Activated naive CD4-positive, alpha-beta T cell (primary cell): Measurements from ENCODE around the gene MPC1L.
A peak's percentile ranks its signal among the peaks of the same experiment; 100 is the strongest.
"Not testable (repeated sequence)": the region's sequence is repeated elsewhere in the genome, so short reads cannot be mapped to it uniquely, and the experiment has no call there.

Experiments used
- DNase-seq, 4 experiments: peaks; one replicate each; lab custom pipeline; 2025; lab: John Stamatoyannopoulos, UW

Gene MPC1L

DNA sequence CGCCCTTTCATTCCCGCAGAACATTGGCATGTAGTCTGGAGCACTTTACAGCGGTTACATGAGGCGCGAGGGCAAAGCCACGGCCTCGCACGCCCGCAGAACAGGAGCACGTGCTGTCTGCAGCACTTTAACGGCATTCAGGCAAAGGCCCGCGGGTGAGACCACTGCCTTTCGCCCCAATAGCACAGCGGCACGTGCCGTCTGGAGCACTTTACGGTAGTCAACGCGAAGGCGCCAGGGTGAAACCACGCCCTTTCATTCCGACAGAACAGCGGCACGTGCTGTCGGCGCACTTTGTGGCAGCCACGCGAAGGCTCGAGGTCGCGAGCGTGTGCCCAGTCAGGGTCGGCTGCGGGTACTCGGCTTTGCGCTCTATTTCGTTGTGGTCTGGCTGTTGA, at the start of gene MPC1L:
Gene MPC1L (plus strand): TSS at position 290 of the 398 bp plus-strand sequence. CDS start 138 bp downstream, outside the sequence.
- DNase-seq = no peak

DNA sequence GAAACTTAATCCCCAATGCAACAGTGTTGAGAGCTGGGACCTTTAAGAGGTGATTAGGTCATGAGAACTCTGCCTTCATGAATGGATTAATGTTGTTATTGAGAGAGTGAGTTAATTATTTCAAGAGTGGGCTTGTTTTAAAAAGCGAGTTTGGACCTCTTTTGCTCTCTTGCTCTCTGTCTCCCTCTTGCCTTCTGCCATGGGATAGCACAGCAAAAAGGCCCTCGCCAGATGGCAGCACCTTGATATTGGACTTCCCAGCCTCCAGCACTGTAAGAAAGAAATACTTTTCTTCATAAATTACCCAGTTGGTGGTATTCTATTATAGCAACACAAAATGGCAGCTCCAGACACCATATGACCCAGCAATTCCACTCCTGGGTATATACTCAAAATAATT, 49.5 kb upstream of the MPC1L start:
- no peak for DNase-seq

DNA sequence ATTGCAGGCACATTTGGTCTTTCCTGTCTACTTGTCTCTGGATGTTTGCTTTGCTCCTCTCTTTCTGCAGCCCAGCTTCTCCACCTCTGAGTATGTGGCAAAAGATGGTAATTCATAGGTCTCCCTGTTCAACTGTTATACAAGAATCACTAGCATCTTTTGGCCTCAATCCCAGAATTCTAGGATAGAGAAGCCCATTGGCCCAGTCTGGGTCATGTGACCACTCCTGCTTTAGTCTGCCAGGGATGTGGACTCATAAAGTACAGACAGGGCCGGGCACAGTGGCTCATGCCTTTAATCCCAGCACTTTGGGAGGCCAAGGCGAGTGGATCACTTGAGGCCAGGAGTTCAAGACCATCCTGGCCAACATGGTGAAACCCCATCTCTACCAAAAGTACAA, 47.8 kb upstream of the MPC1L start:
- DNase-seq = not testable (repeated sequence)

DNA sequence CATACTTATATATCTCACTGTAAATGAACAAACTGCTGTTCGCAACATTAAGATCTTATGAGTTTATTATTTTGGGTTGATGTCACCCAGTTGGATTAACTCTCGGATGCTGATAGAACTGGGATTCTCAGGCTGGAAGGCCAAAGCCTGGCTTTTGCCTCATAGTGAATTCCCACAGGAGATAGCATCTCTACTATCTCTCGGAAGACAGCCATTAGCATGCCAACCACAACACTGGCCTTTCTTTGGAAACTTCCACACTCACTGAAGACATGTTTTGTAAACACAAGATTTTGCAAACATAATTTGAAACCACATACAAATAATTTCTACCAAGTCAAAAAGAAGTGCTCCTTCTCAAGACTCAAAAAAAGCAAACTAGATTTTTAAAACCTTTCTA, 46.9 kb upstream of the MPC1L start:
- no peak for DNase-seq

DNA sequence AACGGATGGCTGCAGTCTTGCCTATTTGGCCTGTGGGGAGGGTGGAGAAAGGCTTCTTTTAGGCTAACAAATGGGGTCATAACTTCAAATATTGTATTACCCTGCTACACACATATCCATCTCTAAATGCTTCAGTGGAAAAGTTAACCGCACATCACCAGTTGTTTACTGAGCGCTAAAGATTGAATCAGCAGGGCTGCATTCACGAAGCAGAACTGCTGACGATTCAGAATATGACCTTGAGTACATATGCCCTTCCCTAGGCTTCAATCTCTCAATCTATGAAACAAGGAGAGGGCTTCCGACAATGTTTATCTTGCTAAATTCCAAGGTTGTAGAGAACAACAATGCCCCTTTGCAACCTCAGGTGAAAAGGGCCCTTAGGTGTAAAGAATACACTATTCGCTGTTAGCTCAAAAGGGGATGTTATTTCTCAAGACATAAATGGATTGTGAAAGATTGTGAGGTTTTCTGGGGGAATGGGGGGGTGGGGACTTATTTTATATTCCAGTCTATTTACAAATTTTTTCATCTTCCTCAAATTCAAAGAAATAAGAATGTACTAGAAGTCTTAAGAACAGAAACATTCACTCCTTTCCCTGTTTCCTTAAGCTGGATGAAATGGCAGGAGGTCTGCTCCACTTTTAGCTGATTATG, 45.1 kb upstream of the MPC1L start:
- no peak for DNase-seq

DNA sequence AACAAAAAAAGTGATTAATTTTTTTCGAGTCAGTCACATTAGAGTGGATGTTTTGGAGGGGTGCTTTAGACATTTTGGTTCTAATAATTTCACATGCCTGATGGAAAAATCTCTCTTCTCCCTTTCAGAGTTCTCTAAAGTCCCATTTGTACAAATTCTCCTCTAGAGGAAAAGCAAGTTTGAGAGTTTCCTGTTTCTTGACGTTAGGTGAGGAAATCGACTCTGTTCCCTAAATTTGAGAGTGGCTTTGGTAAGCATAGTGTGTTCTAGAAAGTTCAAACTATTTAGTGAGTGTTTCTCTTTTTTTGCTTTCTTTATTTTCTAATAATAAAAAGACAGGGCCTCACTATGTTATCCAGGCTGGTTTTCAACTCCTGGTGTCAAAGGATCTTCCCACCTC, 44.1 kb upstream of the MPC1L start:
- DNase-seq = no peak

DNA sequence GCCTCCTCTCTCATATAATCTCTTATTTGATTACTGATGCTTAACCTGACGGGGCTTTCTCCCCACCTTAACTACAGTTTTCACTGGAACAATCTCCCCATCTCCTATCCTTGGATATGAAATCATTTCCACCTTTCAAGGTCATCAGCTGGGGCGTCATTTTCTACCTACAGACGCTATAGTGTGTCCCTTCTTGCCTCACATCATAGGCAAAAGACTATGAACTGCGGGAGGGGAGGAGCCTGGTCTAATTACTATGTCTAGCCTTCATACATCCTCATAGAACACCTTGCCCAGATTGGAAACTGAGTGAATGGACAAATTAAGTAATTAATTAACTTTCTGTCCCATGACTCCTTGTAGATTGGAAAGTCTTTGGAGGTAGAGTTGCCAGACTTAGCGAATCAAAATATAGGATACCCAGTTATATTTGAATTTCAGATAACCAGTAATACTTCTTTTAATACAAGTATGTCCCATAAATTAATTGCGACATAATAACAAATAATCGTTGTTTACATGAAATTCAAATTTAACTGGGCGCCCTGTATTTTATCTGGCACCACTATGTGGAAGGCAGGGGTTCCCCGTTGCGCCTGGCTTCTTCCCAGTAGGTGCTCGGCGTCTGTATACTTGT, 43.2 kb upstream of the MPC1L start:
- no peak for DNase-seq

DNA sequence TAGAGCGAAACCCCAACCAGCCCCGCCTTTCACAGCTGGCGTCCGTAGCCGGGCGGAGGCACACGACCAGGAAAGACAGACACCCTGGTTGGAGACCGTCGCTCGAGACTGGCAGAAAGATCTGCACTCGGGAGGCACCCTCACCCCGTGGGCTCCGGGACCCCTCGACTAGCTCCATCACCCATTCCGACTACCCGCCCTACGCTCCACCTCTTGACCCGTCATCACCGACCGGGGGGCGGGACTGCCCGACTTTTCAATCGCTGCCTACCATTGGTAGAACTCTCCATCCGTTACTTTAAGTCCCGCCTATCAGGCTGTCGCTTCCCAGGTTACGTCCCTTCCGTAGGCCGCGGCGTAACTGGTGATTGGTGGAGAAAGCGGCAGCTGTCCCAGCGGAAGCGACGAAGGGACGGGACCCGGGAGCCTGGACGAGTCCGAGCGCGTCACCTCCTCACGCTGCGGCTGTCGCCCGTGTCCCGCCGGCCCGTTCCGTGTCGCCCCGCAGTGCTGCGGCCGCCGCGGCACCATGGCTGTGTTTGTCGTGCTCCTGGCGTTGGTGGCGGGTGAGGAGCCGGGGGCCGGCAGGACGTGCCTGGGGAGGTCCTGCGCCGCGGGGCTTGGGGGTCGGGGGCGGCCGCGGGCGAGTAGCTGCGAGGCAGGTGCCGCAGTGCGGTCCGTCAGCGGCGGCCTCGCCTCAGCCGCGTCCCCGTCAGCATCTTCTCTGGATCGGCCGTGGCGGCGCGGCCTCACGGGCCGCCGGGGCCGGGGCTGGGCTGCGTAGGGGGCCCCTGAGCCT, 42.5 kb upstream of the MPC1L start, which contains the start of gene ATP6AP2:
Gene ATP6AP2 (plus strand): TSS at position 434 of the 799 bp plus-strand sequence. CDS start 96 bp downstream, at position 530.
- peak; percentile 53 to 80 (median 64) for DNase-seq

DNA sequence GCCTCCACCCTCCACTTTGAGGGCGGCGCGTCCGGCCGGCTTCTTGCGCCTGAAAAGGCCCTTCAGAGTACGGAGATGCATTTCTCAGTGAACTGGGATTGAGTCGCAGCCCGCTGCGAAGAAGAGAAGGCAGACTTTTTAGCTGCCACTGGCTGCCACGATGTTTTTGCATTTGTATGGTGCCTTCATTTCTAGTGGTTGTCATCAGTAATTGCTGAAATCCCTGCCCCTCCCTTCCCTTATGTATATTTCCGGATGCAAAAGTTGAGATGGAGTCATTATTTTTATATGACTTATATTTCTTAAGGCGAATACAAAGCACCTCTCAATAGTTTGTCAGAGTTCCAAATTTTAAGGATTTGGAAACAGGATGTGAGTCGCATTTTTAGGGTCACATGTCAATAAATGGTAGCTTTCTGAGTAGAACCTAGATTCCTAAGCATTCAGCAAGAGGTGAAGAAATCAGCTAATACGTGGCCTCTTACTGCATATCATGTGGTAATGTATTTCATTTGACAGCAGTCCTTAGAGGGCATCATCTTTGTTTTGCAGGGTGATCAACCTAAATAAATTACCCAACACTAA, 41.8 kb upstream of the MPC1L start:
- DNase-seq = peak in 1 of 4 experiments; percentile 11

DNA sequence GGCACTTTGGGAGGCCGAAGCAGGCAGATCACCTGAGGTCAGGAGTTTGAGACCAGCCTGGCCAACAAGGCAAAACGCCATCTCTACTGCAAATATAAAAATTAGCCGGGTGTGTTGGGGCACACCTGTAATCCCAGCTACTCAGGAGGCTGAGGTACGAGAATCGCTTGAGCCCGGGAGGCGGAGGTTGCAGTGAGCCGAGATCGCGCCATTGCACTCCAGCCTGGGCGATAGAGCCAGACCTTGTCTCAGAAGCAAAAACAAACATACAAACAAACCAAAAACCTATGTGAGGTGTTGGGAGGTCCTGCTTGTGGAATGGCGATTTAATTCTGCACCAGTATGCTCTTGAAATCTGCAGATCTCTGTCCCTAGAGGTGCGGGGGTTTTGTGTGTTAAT, 41.0 kb upstream of the MPC1L start:
- DNase-seq = not testable (repeated sequence)

DNA sequence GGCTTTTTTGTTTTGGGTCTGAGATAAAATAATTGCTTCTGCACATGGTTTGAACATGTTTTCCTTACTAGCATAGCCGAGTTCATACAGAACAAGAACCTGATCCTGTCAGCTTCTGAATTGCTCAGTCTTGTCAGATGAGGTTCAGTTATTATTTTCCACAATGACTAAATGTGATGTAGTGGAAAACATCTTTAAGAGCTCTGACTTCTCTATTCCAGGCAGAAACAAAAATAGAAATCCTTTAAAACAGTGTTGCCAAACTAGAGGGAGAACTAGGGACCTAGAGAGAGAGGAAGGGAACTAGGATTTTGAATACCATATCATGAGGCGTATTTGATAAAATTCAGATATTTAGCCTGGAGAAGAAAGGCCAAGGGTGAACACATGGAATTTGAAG, 40.4 kb upstream of the MPC1L start:
- no peak for DNase-seq

DNA sequence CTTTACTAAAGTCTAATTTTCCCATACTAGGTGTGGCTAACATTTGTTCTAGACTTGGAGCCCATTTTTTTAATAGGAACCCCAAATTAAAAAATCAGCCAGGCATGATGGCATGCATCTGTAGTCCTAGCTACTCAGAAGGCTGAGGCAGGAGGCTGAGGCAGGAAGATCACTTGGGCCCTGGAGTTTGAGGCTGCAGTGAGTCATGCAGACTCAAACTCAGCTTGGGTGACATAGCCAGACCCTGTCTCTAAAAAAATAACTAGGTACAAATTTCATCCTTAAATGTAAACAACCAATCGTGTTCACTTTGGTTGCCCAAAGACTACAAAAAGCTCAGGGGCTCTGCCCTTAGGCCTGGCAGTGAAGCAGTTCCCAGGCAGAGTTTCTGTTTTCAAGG, 35.6 kb upstream of the MPC1L start:
- not testable (repeated sequence) for DNase-seq

DNA sequence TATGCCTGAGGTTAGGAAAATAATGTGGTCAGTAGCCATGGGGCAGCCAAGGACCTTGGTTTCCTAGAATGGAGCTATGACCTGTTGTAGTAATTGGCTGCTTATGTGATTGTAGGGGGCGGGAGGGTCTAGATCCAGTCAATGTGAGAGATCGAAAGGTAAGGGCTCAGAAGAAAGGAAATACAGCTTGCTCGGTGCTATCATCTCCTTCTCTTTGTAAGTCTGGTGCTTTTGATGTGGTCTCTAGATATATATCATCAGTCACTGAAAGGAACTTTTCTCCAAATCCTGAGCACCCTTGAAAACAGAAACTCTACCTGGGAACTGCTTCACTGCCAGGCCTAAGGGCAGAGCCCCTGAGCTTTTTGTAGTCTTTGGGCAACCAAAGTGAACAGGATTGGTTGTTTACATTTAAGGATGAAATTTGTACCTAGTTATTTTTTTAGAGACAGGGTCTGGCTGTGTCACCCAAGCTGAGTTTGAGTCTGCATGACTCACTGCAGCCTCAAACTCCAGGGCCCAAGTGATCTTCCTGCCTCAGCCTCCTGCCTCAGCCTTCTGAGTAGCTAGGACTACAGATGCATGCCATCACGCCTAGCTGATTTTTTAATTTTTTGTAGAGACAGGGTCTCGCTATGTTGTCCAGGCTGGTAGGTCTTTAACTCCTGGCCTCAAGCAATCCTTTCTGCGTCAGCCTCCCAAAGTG, 33.5 kb upstream of the MPC1L start:
- not testable (repeated sequence) for DNase-seq

DNA sequence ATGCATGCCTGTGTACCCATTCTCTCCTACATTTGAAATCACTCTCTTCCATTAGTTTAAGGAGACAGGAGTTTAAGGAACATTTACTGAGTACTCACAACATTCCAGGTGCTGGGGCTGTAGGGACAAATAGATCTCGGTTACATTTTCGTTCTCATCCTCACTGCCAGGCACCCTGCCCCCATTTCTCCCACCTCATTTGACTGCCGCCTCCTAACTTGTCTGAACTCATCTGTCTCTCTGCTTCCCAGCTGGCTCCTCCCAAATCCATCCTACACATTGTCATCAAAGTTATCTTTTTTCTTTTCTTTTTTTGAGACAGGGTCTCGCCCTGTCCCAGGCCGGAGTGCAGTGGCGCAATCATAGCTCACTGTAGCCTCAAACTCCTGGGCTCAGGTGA, 19.8 kb upstream of the MPC1L start:
- DNase-seq = no peak

DNA sequence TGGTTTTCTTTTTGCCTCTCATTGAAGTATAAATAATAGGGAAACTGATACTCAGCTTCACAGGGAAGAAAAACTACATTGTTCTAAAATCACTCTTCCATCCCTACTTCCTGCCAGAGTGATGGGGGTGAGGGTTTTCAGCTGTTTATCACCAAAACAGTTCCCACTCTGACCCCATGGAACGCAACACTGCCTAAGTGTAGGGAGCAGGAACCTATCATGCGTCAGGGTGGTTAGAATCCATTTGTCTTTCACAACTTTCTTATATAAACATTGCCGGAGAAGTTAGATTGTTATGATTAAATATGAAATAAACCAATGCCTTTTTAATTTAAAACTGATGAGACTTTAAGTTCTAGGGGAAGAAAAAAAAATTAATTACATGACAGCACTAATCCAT, 15.8 kb upstream of the MPC1L start:
- no peak for DNase-seq

DNA sequence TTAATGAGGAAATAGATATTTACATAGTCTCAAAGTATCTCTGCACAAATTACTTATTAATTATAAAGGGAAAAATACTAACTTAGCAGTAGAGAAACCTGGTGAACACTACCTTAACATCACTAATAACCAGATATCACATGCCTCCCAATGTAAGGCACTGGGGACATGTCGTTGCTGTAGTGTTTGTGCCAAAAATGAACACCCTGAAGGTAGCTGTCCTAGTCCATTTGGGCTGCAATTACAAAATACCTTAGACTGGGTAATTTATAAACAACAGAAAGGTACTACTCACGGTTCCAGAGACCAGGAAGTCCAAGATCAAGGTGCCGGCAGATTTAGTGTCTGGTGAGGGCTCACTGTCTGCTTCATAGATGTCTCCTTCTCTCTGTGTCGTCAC, 10.7 kb upstream of the MPC1L start:
- DNase-seq = no peak

DNA sequence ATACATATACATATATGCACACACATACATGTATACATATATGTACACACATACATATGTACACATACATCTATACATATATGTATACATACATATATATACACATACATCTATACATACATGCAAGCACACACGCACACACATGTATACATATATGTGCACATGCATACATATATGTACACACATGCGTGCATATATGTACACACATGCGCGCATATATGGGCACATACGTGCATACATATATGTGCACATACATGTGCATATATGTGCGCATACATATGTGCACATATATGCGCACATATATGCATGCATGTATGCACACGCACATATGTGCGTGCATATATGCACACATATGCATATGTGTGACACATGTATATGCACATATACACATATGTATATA, 7.3 kb upstream of the MPC1L start:
- DNase-seq = no peak

DNA sequence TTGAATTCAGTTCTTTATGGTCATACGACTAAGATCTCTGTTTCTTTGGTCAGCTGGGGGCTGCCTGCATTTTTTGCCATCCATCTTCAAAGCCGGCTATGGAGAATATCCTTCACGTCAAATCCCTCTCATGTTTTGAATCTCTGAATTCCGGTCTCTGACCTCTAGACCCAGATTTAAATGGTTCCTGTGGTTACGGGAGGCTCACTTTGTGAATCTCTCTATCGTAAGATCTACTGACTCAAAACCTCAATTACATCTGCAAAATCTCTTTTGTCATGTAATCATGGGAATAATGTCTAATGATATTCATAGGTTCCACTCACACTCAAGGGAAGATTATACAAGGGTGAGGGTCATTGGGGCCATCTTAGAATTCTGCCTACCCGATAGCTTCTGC, 5.7 kb upstream of the MPC1L start:
- no peak for DNase-seq

DNA sequence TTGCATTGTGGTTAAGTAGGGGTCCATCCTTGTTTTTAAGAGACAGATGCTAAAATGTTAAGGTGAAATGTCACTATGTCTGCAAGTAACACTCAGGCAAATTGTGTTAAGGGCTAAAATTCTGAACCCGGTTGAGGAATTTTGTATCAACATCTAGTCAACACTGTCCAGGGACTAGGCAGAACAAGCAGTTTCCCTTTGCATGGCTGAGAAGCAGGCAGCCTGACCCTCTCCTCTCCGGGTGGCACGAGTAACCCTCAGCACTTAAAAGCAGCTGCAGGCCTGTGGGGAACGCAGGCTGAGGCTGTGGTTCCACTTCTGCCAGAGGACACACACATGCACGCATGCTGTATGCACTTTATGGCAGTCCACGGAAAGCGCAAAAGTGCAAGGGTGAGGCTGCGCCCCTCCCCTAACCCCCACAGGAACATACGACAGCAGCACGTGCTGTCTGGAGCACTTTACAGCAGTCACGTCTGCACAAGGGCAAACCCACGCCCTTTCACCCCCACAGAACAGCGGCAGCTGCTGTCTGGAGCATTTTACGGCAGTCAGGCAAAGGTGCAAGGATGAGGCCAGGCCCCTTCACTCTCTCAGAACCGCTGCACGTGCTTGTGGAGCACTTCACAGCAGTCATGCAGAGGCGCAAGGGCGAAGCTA, 619 bp upstream of the MPC1L start:
- no peak for DNase-seq

DNA sequence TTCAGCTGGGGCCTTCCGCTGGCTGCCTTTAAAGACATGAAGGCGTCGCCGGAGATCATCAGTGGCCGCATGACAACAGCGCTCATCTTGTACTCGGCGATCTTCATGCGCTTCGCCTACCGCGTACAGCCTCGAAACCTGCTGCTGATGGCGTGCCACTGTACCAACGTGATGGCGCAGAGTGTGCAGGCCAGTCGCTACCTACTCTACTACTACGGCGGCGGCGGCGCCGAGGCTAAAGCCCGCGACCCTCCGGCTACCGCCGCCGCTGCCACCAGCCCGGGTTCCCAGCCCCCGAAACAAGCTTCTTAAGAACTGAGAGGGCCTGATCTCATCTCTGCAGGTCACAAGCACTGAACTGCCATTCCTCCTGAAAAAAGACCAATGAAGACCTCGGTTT, 437 bp downstream of the MPC1L start:
- no peak for DNase-seq

DNA sequence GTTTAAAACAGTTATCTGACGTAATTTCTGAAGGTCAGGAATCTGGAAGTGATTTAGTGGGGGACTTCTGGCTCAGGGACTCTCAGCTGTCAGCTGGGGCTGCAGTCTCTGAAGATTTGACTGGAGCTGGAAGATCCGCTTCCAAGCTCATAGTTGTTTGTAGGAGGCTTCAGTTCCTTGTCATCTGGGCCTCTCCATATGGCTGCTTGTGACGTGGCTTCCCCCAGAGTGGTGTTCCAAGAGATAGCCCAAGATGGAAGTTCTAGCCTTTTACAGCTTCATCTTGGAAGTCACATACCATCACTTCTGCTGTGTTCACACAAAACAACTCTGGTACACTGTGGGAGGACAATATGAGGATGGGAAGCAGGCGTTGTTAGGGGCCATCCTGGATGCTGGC, 2.1 kb downstream of the MPC1L start:
- DNase-seq = no peak
